PC-9 (cell line): Measurements from ENCODE around the gene NELFB.

Experiments
- CTCF ChIP-seq: fragments of 200-600 bp; sonication (generic); conservative IDR thresholded peaks from 2 replicates; pipeline ENCODE4 v1.6.1; 2017; ENCODE audit warnings: mixed run types, antibody characterized with exemption, mild to moderate bottlenecking, moderate library complexity
- EZH2 ChIP-seq: fragments of 200-600 bp; sonication (generic); IDR thresholded peaks from 2 replicates; pipeline ENCODE4 v1.8.0; 2017; ENCODE audit warnings: antibody characterized with exemption, low read depth

GRCh38 chr9:137311171-137311985 lies 56.3 kb downstream of the NELFB start:
- TF ChIP-seq CTCF (no peak; the same call in 1 of the 2 replicates), EZH2 (no peak)
